ENCODE results near the gene MRPL49. TPM values are rescaled to one million over a fixed set of nuclear protein-coding genes. Genes with fewer than 3 reads are reported as not detected.

MRPL49 gene
- total and polyA plus RNA-seq, 2 of the 13 experiments (the other 11 are each of a cell fraction or from before 2014, with no cell fraction given), result 39.2 to 53.3 TPM

DNA sequence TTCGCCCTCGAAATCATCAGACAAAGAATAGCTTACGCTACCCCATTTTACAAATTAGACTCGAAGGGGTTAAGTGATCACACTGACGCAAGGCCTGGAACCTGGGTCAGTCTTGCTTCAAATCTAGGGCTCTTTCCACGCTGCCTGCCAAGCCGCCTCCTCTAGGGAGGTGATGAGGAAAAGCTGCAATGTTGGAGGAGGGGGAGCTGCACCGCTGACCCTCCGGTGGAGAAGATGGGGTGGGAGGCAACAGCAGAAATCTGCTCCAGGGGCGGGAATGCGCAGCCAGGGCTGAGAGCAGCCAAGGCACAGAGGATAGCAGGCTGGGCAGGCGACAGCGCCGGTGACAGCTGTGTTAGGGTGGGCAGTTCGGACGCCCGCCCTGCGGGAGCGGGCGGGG is 11.6 kb downstream of the MRPL49 start (continued):
- TF ChIP-seq ZNF790 (CRISPR knock-in tag; IDR thresholded peaks at IDR 0.05; ENCODE audit: borderline replicate concordance) (no peak; the same call in 1 of the 2 replicates), MED1 (CRISPR knock-in tag; IDR thresholded peaks at IDR 0.05) (0 out of 2 replicates have a peak, but pooled peaks have one; percentile 1), ZNF556 (CRISPR knock-in tag; IDR thresholded peaks at IDR 0.05; ENCODE audit: borderline replicate concordance) (no peak), ZNF816 (CRISPR knock-in tag; IDR thresholded peaks at IDR 0.05; ENCODE audit: borderline replicate concordance) (0 out of 2 replicates have a peak, but pooled peaks have one; percentile 23), HOXA3 (CRISPR knock-in tag; IDR thresholded peaks at IDR 0.05) (no peak), STAT5B (CRISPR knock-in tag; IDR thresholded peaks at IDR 0.05) (no peak), ZNF292 (CRISPR knock-in tag; IDR thresholded peaks at IDR 0.05; ENCODE audit: borderline replicate concordance, low read depth) (no peak), ELF4 (CRISPR knock-in tag; IDR thresholded peaks at IDR 0.05; ENCODE audit: borderline replicate concordance) (no peak), TBP (CRISPR knock-in tag; IDR thresholded peaks at IDR 0.05) (no peak), ZNF652 (CRISPR knock-in tag; IDR thresholded peaks at IDR 0.05; ENCODE audit: borderline replicate concordance, low read depth) (peak; percentile 92), MAFF (IDR thresholded peaks at IDR 0.05; ENCODE audit: low read depth, low read length) (no peak), SRY (CRISPR knock-in tag; IDR thresholded peaks at IDR 0.05) (0 out of 2 replicates have a peak, but pooled peaks have one; percentile 5)
- TF ChIP-seq, protein P1, sequence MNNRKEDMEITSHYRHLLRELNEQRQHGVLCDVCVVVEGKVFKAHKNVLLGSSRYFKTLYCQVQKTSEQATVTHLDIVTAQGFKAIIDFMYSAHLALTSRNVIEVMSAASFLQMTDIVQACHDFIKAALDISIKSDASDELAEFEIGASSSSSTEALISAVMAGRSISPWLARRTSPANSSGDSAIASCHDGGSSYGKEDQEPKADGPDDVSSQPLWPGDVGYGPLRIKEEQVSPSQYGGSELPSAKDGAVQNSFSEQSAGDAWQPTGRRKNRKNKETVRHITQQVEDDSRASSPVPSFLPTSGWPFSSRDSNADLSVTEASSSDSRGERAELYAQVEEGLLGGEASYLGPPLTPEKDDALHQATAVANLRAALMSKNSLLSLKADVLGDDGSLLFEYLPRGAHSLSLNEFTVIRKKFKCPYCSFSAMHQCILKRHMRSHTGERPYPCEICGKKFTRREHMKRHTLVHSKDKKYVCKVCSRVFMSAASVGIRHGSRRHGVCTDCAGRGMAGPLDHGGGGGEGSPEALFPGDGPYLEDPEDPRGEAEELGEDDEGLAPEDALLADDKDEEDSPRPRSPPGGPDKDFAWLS (CRISPR knock-in tag; IDR thresholded peaks at IDR 0.05; ENCODE audit: borderline replicate concordance), result no peak
- TF ChIP-seq, protein P2, sequence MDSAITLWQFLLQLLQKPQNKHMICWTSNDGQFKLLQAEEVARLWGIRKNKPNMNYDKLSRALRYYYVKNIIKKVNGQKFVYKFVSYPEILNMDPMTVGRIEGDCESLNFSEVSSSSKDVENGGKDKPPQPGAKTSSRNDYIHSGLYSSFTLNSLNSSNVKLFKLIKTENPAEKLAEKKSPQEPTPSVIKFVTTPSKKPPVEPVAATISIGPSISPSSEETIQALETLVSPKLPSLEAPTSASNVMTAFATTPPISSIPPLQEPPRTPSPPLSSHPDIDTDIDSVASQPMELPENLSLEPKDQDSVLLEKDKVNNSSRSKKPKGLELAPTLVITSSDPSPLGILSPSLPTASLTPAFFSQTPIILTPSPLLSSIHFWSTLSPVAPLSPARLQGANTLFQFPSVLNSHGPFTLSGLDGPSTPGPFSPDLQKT (CRISPR knock-in tag; IDR thresholded peaks at IDR 0.05; ENCODE audit: borderline replicate concordance), result no peak
- TF ChIP-seq, protein P3, sequence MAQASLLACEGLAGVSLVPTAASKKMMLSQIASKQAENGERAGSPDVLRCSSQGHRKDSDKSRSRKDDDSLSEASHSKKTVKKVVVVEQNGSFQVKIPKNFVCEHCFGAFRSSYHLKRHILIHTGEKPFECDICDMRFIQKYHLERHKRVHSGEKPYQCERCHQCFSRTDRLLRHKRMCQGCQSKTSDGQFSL (CRISPR knock-in tag; IDR thresholded peaks at IDR 0.05), result no peak
- TF ChIP-seq, protein P4, sequence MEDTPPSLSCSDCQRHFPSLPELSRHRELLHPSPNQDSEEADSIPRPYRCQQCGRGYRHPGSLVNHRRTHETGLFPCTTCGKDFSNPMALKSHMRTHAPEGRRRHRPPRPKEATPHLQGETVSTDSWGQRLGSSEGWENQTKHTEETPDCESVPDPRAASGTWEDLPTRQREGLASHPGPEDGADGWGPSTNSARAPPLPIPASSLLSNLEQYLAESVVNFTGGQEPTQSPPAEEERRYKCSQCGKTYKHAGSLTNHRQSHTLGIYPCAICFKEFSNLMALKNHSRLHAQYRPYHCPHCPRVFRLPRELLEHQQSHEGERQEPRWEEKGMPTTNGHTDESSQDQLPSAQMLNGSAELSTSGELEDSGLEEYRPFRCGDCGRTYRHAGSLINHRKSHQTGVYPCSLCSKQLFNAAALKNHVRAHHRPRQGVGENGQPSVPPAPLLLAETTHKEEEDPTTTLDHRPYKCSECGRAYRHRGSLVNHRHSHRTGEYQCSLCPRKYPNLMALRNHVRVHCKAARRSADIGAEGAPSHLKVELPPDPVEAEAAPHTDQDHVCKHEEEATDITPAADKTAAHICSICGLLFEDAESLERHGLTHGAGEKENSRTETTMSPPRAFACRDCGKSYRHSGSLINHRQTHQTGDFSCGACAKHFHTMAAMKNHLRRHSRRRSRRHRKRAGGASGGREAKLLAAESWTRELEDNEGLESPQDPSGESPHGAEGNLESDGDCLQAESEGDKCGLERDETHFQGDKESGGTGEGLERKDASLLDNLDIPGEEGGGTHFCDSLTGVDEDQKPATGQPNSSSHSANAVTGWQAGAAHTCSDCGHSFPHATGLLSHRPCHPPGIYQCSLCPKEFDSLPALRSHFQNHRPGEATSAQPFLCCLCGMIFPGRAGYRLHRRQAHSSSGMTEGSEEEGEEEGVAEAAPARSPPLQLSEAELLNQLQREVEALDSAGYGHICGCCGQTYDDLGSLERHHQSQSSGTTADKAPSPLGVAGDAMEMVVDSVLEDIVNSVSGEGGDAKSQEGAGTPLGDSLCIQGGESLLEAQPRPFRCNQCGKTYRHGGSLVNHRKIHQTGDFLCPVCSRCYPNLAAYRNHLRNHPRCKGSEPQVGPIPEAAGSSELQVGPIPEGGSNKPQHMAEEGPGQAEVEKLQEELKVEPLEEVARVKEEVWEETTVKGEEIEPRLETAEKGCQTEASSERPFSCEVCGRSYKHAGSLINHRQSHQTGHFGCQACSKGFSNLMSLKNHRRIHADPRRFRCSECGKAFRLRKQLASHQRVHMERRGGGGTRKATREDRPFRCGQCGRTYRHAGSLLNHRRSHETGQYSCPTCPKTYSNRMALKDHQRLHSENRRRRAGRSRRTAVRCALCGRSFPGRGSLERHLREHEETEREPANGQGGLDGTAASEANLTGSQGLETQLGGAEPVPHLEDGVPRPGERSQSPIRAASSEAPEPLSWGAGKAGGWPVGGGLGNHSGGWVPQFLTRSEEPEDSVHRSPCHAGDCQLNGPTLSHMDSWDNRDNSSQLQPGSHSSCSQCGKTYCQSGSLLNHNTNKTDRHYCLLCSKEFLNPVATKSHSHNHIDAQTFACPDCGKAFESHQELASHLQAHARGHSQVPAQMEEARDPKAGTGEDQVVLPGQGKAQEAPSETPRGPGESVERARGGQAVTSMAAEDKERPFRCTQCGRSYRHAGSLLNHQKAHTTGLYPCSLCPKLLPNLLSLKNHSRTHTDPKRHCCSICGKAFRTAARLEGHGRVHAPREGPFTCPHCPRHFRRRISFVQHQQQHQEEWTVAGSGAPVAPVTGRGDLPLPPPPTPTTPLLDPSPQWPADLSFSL (CRISPR knock-in tag; IDR thresholded peaks at IDR 0.05), result 0 out of 2 replicates have a peak, but pooled peaks have one; percentile 28
- TF ChIP-seq, protein P5, sequence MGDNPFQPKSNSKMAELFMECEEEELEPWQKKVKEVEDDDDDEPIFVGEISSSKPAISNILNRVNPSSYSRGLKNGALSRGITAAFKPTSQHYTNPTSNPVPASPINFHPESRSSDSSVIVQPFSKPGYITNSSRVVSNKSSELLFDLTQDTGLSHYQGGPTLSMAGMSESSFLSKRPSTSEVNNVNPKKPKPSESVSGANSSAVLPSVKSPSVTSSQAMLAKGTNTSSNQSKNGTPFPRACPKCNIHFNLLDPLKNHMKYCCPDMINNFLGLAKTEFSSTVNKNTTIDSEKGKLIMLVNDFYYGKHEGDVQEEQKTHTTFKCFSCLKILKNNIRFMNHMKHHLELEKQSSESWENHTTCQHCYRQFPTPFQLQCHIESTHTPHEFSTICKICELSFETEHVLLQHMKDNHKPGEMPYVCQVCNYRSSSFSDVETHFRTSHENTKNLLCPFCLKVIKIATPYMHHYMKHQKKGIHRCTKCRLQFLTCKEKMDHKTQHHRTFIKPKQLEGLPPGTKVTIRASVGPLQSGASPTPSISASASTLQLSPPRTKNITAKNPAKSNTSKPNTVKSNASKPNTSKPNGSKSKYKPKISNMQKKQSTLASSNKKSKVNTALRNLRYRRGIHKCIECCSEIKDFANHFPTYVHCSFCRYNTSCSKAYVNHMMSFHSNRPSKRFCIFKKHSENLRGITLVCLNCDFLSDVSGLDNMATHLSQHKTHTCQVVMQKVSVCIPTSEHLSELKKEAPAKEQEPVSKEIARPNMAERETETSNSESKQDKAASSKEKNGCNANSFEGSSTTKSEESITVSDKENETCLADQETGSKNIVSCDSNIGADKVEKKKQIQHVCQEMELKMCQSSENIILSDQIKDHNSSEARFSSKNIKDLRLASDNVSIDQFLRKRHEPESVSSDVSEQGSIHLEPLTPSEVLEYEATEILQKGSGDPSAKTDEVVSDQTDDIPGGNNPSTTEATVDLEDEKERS (CRISPR knock-in tag; IDR thresholded peaks at IDR 0.05), result peak; percentile 4; the same call in 1 of the 2 replicates

Measured in HepG2 (cell line).